IMR-90 (cell line): ENCODE measurements around the gene MYADML2. TPM values are rescaled to one million over a fixed set of nuclear protein-coding genes. Genes with fewer than 3 reads are reported as not detected.

ENCODE experiments used
- ATAC-seq: fragments of 200-7000 bp; cut with Tn5 transposase; 2 replicates; pipeline ENCODE4 v1.9.1; 2020; ENCODE audit warnings: low read depth, mild to moderate bottlenecking, moderate library complexity
- BruUV-seq: library from RNA; stranded (reverse); fragments of 400-500 nt; replicated peaks from 2 replicates; lab custom pipeline; 2021; lab: Mats Ljungman, UMichigan
- CTCF ChIA-PET: fragments of 300-600 bp; formaldehyde crosslinking; extraction: SDS; loops from one replicate; lab custom pipeline; 2021; ENCODE audit warnings: antibody characterized with exemption; lab: Yijun Ruan, JAX
- POLR2A ChIA-PET: fragments of 300-600 bp; sonication (Branson Sonifier 250); formaldehyde crosslinking; loops from one replicate; lab custom pipeline; 2022; ENCODE audit warnings: antibody characterized with exemption; ENCODE audit not compliant: unreplicated experiment; lab: Charles Lee
- DNase-seq: peaks from one replicate; pipeline ENCODE4 v3.0.0; 2013
- H2AFZ ChIP-seq: replicated peaks from 2 replicates; pipeline ENCODE3; 2013; ENCODE audit warnings: low read length, mild to moderate bottlenecking; ENCODE audit not compliant: poor library complexity
- H2AK5ac ChIP-seq: 2 replicates; pipeline ENCODE4 v1.6.1; 2013; ENCODE audit warnings: low read depth, low read length, inconsistent platforms
- H2AK9ac ChIP-seq: replicated peaks from 2 replicates; pipeline ENCODE3; 2013; ENCODE audit warnings: mild to moderate bottlenecking, low read depth, low read length, moderate library complexity; ENCODE audit not compliant: poor library complexity
- H2BK120ac ChIP-seq: 2 replicates; pipeline ENCODE4 v1.6.1; 2013; ENCODE audit warnings: low read depth, low read length, inconsistent platforms
- H2BK15ac ChIP-seq: 3 replicates; pipeline ENCODE4 v1.6.1; 2013; ENCODE audit warnings: low read depth, low read length, inconsistent platforms
- H2BK20ac ChIP-seq: 2 replicates; pipeline ENCODE4 v1.6.1; 2013; ENCODE audit warnings: low read depth, mild to moderate bottlenecking, inconsistent platforms, low read length, moderate library complexity
- H2BK5ac ChIP-seq: 2 replicates; pipeline ENCODE4 v1.6.1; 2013; ENCODE audit warnings: mild to moderate bottlenecking, low read depth, low read length, inconsistent platforms; ENCODE audit not compliant: poor library complexity, severe bottlenecking
- H3K14ac ChIP-seq: replicated peaks from 2 replicates; pipeline ENCODE4 v1.6.1; 2013; ENCODE audit warnings: low read depth, low read length, inconsistent platforms
- H3K18ac ChIP-seq: 2 replicates; pipeline ENCODE4 v1.6.1; 2013; ENCODE audit warnings: low read depth, low read length, control low read depth
- H3K23ac ChIP-seq: 2 replicates; pipeline ENCODE4 v1.6.1; 2013; ENCODE audit warnings: low read depth, low read length, inconsistent platforms
- H3K27ac ChIP-seq: 2 replicates; pipeline ENCODE4 v1.5.1; 2013; ENCODE audit warnings: mild to moderate bottlenecking, control low read depth, low read length; ENCODE audit not compliant: insufficient read depth
- H3K27me3 ChIP-seq: 2 replicates; pipeline ENCODE4 v1.6.1; 2013; ENCODE audit warnings: low read length; ENCODE audit not compliant: control insufficient read depth, insufficient read depth
- H3K36me3 ChIP-seq: 2 replicates; pipeline ENCODE4 v1.6.1; 2013; ENCODE audit warnings: low read length, mixed read lengths; ENCODE audit not compliant: control insufficient read depth, insufficient read depth
- H3K4ac ChIP-seq: 2 replicates; pipeline ENCODE4 v1.6.1; 2013; ENCODE audit warnings: low read depth, low read length, inconsistent platforms
- H3K4me1 ChIP-seq: 2 replicates; pipeline ENCODE4 v1.6.1; 2013; ENCODE audit warnings: low read length, mixed read lengths; ENCODE audit not compliant: control insufficient read depth, insufficient read depth
- H3K4me2 ChIP-seq: 2 replicates; pipeline ENCODE4 v1.6.1; 2013; ENCODE audit warnings: low read depth, mild to moderate bottlenecking, control low read depth, low read length, moderate library complexity
- H3K4me3 ChIP-seq: 2 replicates; pipeline ENCODE4 v1.5.1; 2013; ENCODE audit warnings: low read depth, mild to moderate bottlenecking, control low read depth, low read length, moderate library complexity; ENCODE audit not compliant: insufficient read depth
- H3K56ac ChIP-seq: 2 replicates; pipeline ENCODE4 v1.6.1; 2013; ENCODE audit warnings: low read length, inconsistent platforms; ENCODE audit not compliant: insufficient read depth; ENCODE audit errors: extremely low read depth
- H3K79me1 ChIP-seq, 2 experiments: 2 replicates each; pipeline ENCODE4 v1.6.1; 2013; ENCODE audit warnings: low read length in 2 of 2, inconsistent platforms in 1 of 2, low read depth in 1 of 2
- H3K9ac ChIP-seq: 2 replicates; pipeline ENCODE4 v1.6.1; 2013; ENCODE audit warnings: low read depth, low read length, control low read depth
- H3K9me1 ChIP-seq: 2 replicates; pipeline ENCODE4 v1.6.1; 2013; ENCODE audit warnings: low read length, inconsistent platforms; ENCODE audit not compliant: insufficient read depth
- H3K9me3 ChIP-seq: 2 replicates; pipeline ENCODE4 v1.6.1; 2013; ENCODE audit warnings: low read length; ENCODE audit not compliant: control insufficient read depth, insufficient read depth
- H4K20me1 ChIP-seq: 2 replicates; pipeline ENCODE4 v1.6.1; 2013; ENCODE audit warnings: low read length, inconsistent platforms; ENCODE audit not compliant: insufficient read depth
- H4K5ac ChIP-seq: 2 replicates; pipeline ENCODE4 v1.6.1; 2013; ENCODE audit warnings: mild to moderate bottlenecking, low read depth, low read length, control low read depth
- H4K8ac ChIP-seq, 2 experiments: 2 replicates each; pipeline ENCODE4 v1.6.1; 2013; ENCODE audit warnings: low read depth in 2 of 2, low read length in 2 of 2, control low read depth in 1 of 2, inconsistent platforms in 1 of 2
- H4K91ac ChIP-seq: 2 replicates; pipeline ENCODE4 v1.6.1; 2013; ENCODE audit warnings: low read depth, low read length, inconsistent platforms; ENCODE audit not compliant: insufficient read depth
- BHLHE40 ChIP-seq: fragments of 150-350 bp; IDR thresholded peaks from 2 replicates; pipeline ENCODE4 v1.6.1; 2016; ENCODE audit warnings: mild to moderate bottlenecking, low read depth, low read length
- CEBPB ChIP-seq: IDR thresholded peaks from 2 replicates; pipeline ENCODE4 v1.6.1; 2012; ENCODE audit warnings: low read depth, low read length, improper control_type of control experiment
- CHD1 ChIP-seq: IDR thresholded peaks from 2 replicates; pipeline ENCODE4 v1.6.1; 2012; ENCODE audit warnings: low read depth, low read length, improper control_type of control experiment
- CTCF ChIP-seq: conservative IDR thresholded peaks from 2 replicates; pipeline ENCODE4 v1.5.1; 2012; ENCODE audit warnings: mild to moderate bottlenecking, low read depth, low read length, improper control_type of control experiment
- ELK1 ChIP-seq: fragments of 150-350 bp; IDR thresholded peaks from 2 replicates; pipeline ENCODE4 v1.6.1; 2016; ENCODE audit warnings: low read depth, mild to moderate bottlenecking, low read length, moderate library complexity, borderline replicate concordance
- FOS ChIP-seq: fragments of 150-350 bp; IDR thresholded peaks from 2 replicates; pipeline ENCODE4 v1.6.1; 2016; ENCODE audit warnings: low read depth, low read length
- MAFK ChIP-seq: IDR thresholded peaks from 2 replicates; pipeline ENCODE4 v1.6.1; 2012; ENCODE audit warnings: low read depth, low read length, improper control_type of control experiment
- MAZ ChIP-seq: IDR thresholded peaks from 2 replicates; pipeline ENCODE4 v1.6.1; 2012; ENCODE audit warnings: low read depth, mild to moderate bottlenecking, low read length, improper control_type of control experiment, moderate library complexity, borderline replicate concordance
- MXI1 ChIP-seq: IDR thresholded peaks from 2 replicates; pipeline ENCODE4 v1.6.1; 2012; ENCODE audit warnings: low read depth, mild to moderate bottlenecking, low read length, moderate library complexity, borderline replicate concordance
- NFE2L2 ChIP-seq: fragments of 150-350 bp; IDR thresholded peaks from 2 replicates; pipeline ENCODE4 v1.6.1; 2016; ENCODE audit warnings: low read depth, mild to moderate bottlenecking, low read length
- POLR2A ChIP-seq: IDR thresholded peaks from 2 replicates; pipeline ENCODE4 v1.6.1; 2012; ENCODE audit warnings: mild to moderate bottlenecking, low read depth, low read length
- RAD21 ChIP-seq: IDR thresholded peaks from 2 replicates; pipeline ENCODE4 v1.6.1; 2012; ENCODE audit warnings: low read length, improper control_type of control experiment
- RCOR1 ChIP-seq: IDR thresholded peaks from 2 replicates; pipeline ENCODE4 v1.6.1; 2012; ENCODE audit warnings: mild to moderate bottlenecking, low read length, improper control_type of control experiment; ENCODE audit not compliant: insufficient replicate concordance
- RFX5 ChIP-seq: IDR thresholded peaks from 2 replicates; pipeline ENCODE4 v1.8.0; 2012; ENCODE audit warnings: low read depth, mild to moderate bottlenecking, low read length, moderate library complexity
- SMC3 ChIP-seq: fragments of 150-350 bp; IDR thresholded peaks from 2 replicates; pipeline ENCODE4 v1.6.1; 2016; ENCODE audit warnings: low read depth, mild to moderate bottlenecking, antibody characterized with exemption, low read length, moderate library complexity
- USF2 ChIP-seq: fragments of 150-350 bp; IDR thresholded peaks from 2 replicates; pipeline ENCODE4 v1.6.1; 2017; ENCODE audit warnings: mild to moderate bottlenecking, antibody characterized with exemption, low read length, low read depth
- WGBS, 2 experiments: methylation state at CpG; one replicate each; pipeline versions ENCODE4 v1.1.5 to v1.1.7; 2013; ENCODE audit warnings: missing lambda C conversion rate in 2 of 2; ENCODE audit not compliant: insufficient read length in 1 of 2; ENCODE audit errors: extremely low coverage in 2 of 2; 5-methylcytosine and 5-hydroxymethylcytosine counted together
- dilution Hi-C: fragments of 300-500 bp; cut with HindIII; formaldehyde crosslinking; loops from one replicate; pipeline ENCODE4 v1.14.3; 2018; ENCODE audit warnings: low sequenced_read_pairs; ENCODE audit not compliant: unreplicated experiment
- in situ Hi-C: fragments of 300-500 bp; cut with MboI; formaldehyde crosslinking; loops from 3 replicates; pipeline ENCODE4 v1.14.3; 2019; ENCODE audit warnings: low sequenced_read_pairs, inconsistent platforms, mixed read lengths
- intact Hi-C: fragments of 100-400 bp; cut with micrococcal nuclease; formaldehyde crosslinking; loops from 2 replicates; pipeline ENCODE4 v1.10.0; 2022
- polyA plus RNA-seq, 3 experiments: library from polyadenylated mRNA; depleted of rRNA; stranded (reverse); fragments of >200 nt; gene quantifications; 2 replicates each; pipeline ENCODE4 v1.2.3, GENCODE V29; 2012; ENCODE audit warnings: low replicate concordance in 1 of 3
- total RNA-seq: library from RNA; depleted of rRNA; stranded (reverse); fragments of >200 nt; gene quantifications from 2 replicates; pipeline ENCODE4 v1.2.3, GENCODE V29; 2012

The MYADML2 gene
- total and polyA plus RNA-seq, 2 of the 4 experiments (the other 2 are of a cell fraction), result not detected

- Histone ChIP-seq H4K91ac (no peak overlapping the region), H2AK9ac (peak overlapping the region; percentile 52), H3K56ac (no peak overlapping the region), H3K14ac (no peak overlapping the region; the same call in 1 of the 2 replicates), H2BK15ac (no peak overlapping the region), H3K9me3 (no peaks in the 10 kb centered on the region), H3K4me3 (no peak overlapping the region), H4K8ac (no peak overlapping the region), H3K79me1 (peaks cover 18 to 49% of the 10 kb centered on the region in 2 experiments), H3K9me1 (peaks cover 8% of the 10 kb centered on the region), H2AK5ac (no peak overlapping the region), H4K5ac (no peak overlapping the region), H2BK20ac (no peak overlapping the region), H3K4me2 (no peak overlapping the region), H2BK120ac (no peak overlapping the region), H3K27ac (no peak overlapping the region), H2AFZ (no peak overlapping the region), H3K4me1 (peaks cover 10% of the 10 kb centered on the region), H4K20me1 (peaks cover 11% of the 10 kb centered on the region), H3K23ac (no peak overlapping the region), H3K9ac (no peak overlapping the region), H3K27me3 (no peaks in the 10 kb centered on the region), H3K4ac (no peak overlapping the region), H2BK5ac (no peak overlapping the region), H3K18ac (no peak overlapping the region), H3K36me3 (peaks cover 27% of the 10 kb centered on the region; the same call in 1 of the 2 replicates)
- ATAC-seq (no peak), DNase-seq (no peak)
- dilution Hi-C loops (no loop called here), in situ Hi-C loops (no loop called here), intact Hi-C loops (no loop called here)
- BruUV-seq, result TSS peak; percentile 93
- WGBS, 2 experiments, result no CpG with 5 or more reads among the region's 9 CpGs
- ChIA-PET POLR2A (no interaction called here), CTCF (no interaction called here)
- no peak for TF ChIP-seq FOS
- no peak for TF ChIP-seq ELK1
- TF ChIP-seq NFE2L2, result no peak
- no peak for TF ChIP-seq RAD21
- TF ChIP-seq MXI1, result no peak
- TF ChIP-seq MAZ, result no peak
- TF ChIP-seq RCOR1, result no peak
- TF ChIP-seq CTCF, result no peak
- no peak for TF ChIP-seq CHD1
- no peak for TF ChIP-seq CEBPB
- TF ChIP-seq MAFK, result no peak
- no peak for TF ChIP-seq BHLHE40
- TF ChIP-seq RFX5, result no peak
- no peak for TF ChIP-seq POLR2A
- no peak for TF ChIP-seq USF2
- no peak for TF ChIP-seq SMC3
These were observed 14.6 kb downstream of the MYADML2 start for GRCh38 chr17:81932333-81932983.
